AG20443 (cell line): Measurements from ENCODE around the gene MYO9B.

Experiments used
- DNase-seq: peaks from one replicate; pipeline ENCODE4 v3.0.0; 2012; ENCODE audit warnings: low spot score, mixed read lengths

Gene MYO9B

DNA sequence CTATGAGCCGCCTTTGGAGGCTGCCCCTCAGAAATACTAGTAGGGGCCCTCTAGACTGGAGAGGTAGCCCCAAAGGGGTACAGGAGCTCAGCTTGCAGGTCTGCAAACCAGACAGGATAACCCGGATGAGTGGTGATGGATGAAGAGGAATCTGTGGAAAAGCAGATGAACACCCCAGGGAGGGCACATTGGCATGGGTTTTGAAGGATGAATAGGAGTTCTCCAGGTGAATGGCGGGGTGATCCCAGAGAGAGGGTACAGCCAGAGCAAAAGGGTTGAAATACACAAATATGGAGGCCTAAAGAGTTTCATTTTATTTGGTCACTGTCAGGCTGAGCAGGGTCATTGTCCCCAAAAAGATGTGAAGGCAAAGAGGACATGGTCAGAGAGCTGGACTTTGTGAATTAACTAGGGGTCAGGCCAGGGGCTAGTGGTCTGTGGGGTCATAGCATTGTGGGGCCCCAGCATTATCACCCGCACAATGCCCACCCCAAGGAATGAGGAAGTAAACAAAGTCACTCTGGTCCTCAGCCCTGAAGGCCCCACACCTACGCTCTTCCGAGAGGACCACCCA lies 165.3 kb downstream of the MYO9B start:
- DNase-seq: no peak

- DNase-seq: no peak
Measured at GRCh38 chr19:17242431-17243208, 167.0 kb downstream of the MYO9B start.

- DNase-seq: no peak
Measured at GRCh38 chr19:17243211-17243829, 167.7 kb downstream of the MYO9B start.

DNA sequence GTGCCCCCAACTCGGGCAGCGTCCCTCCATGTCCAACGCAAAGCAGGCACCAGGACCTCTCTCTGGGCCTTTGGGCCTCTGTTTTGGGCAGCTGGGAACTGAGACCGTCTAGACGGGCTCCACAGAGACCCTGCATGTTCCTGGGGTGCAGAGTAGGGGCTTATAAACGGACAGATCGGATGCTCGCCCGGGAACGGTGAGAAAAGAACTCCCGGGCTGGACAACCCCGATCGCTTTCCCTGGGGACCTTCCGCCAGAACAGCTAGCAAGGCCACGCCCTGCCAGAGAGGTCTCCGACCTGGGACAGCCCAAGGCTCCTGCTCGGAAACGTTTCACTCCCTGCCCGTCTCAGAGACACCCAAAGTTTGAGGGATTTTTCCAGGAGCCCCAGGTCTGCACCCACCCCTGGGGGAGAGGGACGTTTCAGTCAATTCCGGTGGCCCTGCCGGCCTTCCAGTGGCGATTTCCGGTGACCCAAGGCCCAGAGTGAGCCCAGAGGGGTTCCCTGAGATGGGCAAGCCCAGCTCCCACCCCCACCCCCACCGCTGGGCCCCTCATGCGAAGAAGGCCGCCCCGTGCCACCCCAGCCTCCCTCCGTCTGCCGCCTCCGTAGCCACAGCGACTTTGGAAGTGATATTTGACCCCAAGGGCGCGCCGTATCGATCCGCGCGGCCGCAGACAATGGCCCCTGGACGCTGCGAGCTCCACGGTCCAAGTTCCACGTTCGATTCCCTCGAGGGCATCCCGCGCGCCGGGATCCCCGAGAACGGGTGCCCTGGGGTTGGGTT lies 168.4 kb downstream of the MYO9B start:
- DNase-seq: peak; percentile 62

DNA sequence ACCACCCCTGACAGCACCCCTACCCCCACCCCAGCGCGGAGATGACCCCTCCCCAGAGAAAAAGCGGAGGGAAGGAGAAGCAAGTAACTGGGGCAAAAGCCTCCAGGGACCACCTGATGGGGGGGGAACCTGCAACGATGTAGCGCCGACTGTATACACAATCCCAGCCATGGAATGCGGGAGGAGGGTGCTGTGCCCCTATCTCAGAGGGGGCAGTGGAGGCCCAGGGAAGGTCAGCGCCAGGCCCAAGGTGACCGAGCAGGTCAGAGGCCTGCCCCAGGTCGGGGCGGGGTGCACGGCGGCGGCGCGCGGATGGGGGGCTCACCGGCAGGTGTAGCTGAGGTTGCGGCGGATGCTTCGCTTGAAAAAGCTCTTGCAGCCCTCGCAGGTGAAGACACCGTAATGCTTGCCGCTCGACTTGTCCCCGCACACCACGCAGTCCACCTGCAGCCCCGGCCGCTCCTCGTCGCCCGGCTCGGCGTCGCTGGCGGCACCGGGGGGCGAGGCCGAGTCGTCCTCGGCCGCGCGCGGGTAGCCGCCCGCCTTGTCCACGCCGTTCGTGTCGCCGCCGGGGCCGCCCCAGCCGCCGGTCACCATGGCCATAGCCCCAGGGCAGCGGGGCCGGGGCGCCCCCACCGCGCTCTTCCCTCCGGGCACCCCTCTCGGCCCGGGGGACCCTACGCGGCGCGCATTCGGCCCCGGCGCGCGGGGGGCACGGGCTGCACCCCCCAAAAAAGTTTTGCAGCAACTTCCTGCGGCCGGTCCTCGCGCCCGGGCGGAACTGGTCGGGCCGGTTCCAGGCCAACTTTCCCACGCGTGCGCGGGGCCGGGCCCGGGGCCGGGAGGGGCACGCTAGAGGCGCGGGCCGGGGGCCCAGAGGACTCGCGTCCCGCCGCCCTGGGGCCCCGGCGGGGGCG lies 169.3 kb downstream of the MYO9B start:
- DNase-seq: peak; percentile 56

GRCh38 chr19:17245535-17245984 lies 170.0 kb downstream of the MYO9B start, which contains the start of gene NR2F6:
TSS of gene NR2F6 (minus strand) at chr19:17245919. CDS start at chr19:17245220, 699 bp downstream.
- no peak for DNase-seq

- DNase-seq: peak; percentile 56
Measured at GRCh38 chr19:17246681-17247425, 171.3 kb downstream of the MYO9B start.

GRCh38 chr19:17248011-17248776 lies 172.6 kb downstream of the MYO9B start:
- DNase-seq: no peak

- no peak for DNase-seq
Measured at GRCh38 chr19:17249887-17250548, 174.4 kb downstream of the MYO9B start.

- DNase-seq: no peak
Measured at GRCh38 chr19:17254636-17255035, 179.1 kb downstream of the MYO9B start.

DNA sequence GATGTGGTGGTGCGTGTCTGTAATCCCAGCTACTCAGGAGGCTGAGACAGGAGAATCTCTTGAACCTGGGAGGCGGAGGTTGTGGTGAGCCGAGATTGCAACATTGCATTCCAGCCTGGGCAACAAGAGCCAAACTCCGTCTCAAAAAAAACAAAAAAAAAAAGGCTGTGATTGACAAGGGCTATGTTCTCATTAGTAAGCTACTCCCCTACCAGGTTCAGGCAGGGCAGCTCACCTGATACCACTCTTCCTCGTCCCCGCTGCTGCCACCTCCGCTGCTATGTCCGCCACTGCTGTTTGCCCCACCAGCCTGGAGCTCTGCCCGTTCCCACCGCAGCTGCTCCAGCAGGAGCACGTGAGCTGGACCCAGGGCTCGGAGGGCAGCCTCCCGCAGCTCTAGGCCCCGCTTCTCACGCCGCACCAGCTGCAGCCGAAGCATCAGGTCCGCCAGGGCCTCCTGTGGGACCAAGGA lies 179.6 kb downstream of the MYO9B start:
- no peak for DNase-seq

- no peak for DNase-seq
Measured at GRCh38 chr19:17256130-17256529, 180.6 kb downstream of the MYO9B start.

- no peak for DNase-seq
Measured at GRCh38 chr19:17259118-17259780, 183.7 kb downstream of the MYO9B start.

DNA sequence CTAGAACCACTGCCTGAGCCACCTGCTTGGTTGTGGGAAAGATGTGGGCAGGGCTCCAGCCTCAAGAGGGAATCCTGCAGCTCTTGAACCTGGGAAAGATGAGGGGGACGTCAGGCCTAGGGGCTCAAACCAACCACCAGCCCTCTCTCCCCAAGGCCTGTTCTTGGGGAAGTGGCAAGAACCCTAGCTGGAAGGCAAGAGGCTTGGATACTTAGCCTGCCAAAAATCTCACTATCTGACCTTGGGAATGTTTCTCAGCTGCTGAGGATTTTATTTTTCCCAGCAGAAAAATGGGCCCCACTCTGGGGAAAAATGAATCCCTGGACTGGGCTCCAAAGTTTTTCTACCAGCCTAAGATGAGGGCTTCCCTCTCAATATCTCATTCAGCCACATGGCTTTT lies 184.4 kb downstream of the MYO9B start:
- DNase-seq: no peak

DNA sequence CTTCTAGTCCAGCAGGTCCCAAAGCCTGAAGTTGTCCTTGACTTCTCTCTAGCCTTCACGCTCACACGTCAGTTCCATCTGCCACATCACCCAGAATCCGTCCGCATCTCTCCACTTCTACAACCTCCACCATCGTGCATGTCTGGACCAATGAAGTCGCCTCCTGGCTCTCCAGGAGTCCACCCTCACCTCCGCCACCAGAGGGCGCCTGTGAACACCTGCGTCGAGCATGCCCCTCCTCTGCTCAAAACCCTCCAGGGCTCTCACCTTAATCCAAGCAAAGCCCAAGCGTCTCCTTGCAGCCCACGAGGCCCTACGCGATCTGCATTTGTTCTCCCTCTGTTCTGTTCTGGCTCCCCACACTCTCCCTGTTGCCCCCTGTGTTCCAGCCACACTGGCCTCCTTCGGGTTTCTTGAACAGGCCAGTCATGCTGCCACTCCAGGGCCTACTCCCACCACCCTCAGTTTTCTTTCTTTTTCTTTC lies 185.3 kb downstream of the MYO9B start:
- peak; percentile 87 for DNase-seq

- DNase-seq: no peak
Measured at GRCh38 chr19:17262557-17262956, 187.0 kb downstream of the MYO9B start.
